Measurements from ENCODE around the gene DOCK7. TPM values are rescaled to one million over a fixed set of nuclear protein-coding genes. Genes with fewer than 3 reads are reported as not detected.

The DOCK7 gene
- total RNA-seq, 1 experiment from 2014 or later, result 43.6 TPM

GRCh38 chr1:62417351-62417999 is 270.7 kb downstream of the DOCK7 start:
- no peaks in the 10 kb centered on the region for H3K27me3 ChIP-seq (replicated peaks; ENCODE audit: control insufficient read depth, insufficient read depth, low read length)
- Mint-ChIP-seq H3K9me3 (ENCODE audit: unreplicated experiment) (no peaks in the 10 kb centered on the region), H3K27me3 (ENCODE audit: insufficient read depth, unreplicated experiment) (no peaks in the 10 kb centered on the region), H3K4me1 (ENCODE audit: low read depth, unreplicated experiment) (no peaks in the 10 kb centered on the region), H3K4me3 (ENCODE audit: unreplicated experiment) (no peak overlapping the region), H3K27ac (ENCODE audit: unreplicated experiment) (no peak overlapping the region), H3K36me3 (ENCODE audit: insufficient read depth, unreplicated experiment) (no peaks in the 10 kb centered on the region)
- no peaks in the 10 kb centered on the region for H3K4me1 ChIP-seq
- POLR2A ChIA-PET, result no interaction called here
- BruUV-seq (replicated peaks), result no TSS peak
- intact Hi-C loops (cut with micrococcal nuclease; ENCODE audit: unreplicated experiment), result no loop called here
- H3K4me3 ChIP-seq (ENCODE audit: low read depth, low read length), result no peak overlapping the region
- H3K36me3 ChIP-seq (ENCODE audit: control insufficient read depth, insufficient read depth, low read length), result no peaks in the 10 kb centered on the region
- CTCF ChIA-PET, result no interaction called here
- H3K9me3 ChIP-seq, result no peaks in the 10 kb centered on the region
- TF ChIP-seq CTCF (IDR thresholded peaks at IDR 0.05; ENCODE audit: insufficient read depth in 1 of 2, low read depth in 1 of 2, low read length in 1 of 2, severe bottlenecking in 1 of 2, unreplicated experiment in 1 of 2), result no peak
- no peak for DNase-seq

DNA sequence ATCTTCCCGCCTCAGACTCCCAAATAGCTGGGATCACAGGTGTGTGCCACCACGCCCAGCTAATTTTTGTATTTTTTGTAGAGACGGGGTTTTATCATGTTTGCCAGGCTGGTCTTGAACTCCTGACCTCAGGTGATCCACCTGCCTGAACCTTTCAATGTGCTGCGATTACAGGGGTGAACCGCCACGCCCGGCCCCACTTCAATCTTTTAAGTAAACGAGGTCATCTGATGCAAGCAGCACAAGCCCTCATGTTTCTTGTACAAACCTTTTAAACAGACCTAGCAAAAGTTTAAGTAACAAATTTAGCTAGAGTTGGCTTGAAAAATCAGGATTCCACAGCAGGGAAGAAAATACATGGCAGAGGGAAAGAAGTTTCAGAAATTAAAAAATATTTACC is 272.5 kb downstream of the DOCK7 start:
- Histone ChIP-seq H3K4me3 (ENCODE audit: low read depth, low read length) (no peak overlapping the region), H3K36me3 (ENCODE audit: control insufficient read depth, insufficient read depth, low read length) (no peaks in the 10 kb centered on the region), H3K27me3 (replicated peaks; ENCODE audit: control insufficient read depth, insufficient read depth, low read length) (no peaks in the 10 kb centered on the region), H3K9me3 (no peaks in the 10 kb centered on the region), H3K4me1 (no peaks in the 10 kb centered on the region)
- Mint-ChIP-seq H3K9me3 (ENCODE audit: unreplicated experiment) (no peaks in the 10 kb centered on the region), H3K4me1 (ENCODE audit: low read depth, unreplicated experiment) (no peaks in the 10 kb centered on the region), H3K27me3 (ENCODE audit: insufficient read depth, unreplicated experiment) (no peaks in the 10 kb centered on the region), H3K27ac (ENCODE audit: unreplicated experiment) (no peak overlapping the region), H3K36me3 (ENCODE audit: insufficient read depth, unreplicated experiment) (no peaks in the 10 kb centered on the region), H3K4me3 (ENCODE audit: unreplicated experiment) (no peak overlapping the region)
- ChIA-PET POLR2A (no interaction called here), CTCF (no interaction called here)
- intact Hi-C loops (cut with micrococcal nuclease; ENCODE audit: unreplicated experiment), result no loop called here
- TF ChIP-seq CTCF (IDR thresholded peaks at IDR 0.05; ENCODE audit: insufficient read depth in 1 of 2, low read depth in 1 of 2, low read length in 1 of 2, severe bottlenecking in 1 of 2, unreplicated experiment in 1 of 2), result no peak
- DNase-seq, result no peak
- no TSS peak for BruUV-seq (replicated peaks)

GRCh38 chr1:62407398-62408009 is 280.7 kb downstream of the DOCK7 start:
- Mint-ChIP-seq H3K36me3 (ENCODE audit: insufficient read depth, unreplicated experiment) (no peaks in the 10 kb centered on the region), H3K4me3 (ENCODE audit: unreplicated experiment) (no peak overlapping the region), H3K27ac (ENCODE audit: unreplicated experiment) (no peak overlapping the region), H3K4me1 (ENCODE audit: low read depth, unreplicated experiment) (no peaks in the 10 kb centered on the region), H3K27me3 (ENCODE audit: insufficient read depth, unreplicated experiment) (no peaks in the 10 kb centered on the region), H3K9me3 (ENCODE audit: unreplicated experiment) (no peaks in the 10 kb centered on the region)
- peak; percentile 38 to 51 for TF ChIP-seq CTCF (IDR thresholded peaks at IDR 0.05; ENCODE audit: insufficient read depth in 1 of 2, low read depth in 1 of 2, low read length in 1 of 2, severe bottlenecking in 1 of 2, unreplicated experiment in 1 of 2)
- H3K4me1 ChIP-seq, result no peaks in the 10 kb centered on the region
- DNase-seq, result peak in 1 of 2 experiments; percentile 50
- ChIA-PET POLR2A (no interaction called here), CTCF (interaction anchor here (1.7 kb wide), 1 partner anchor 232 kb away, joined by 10 read pairs; no protein-coding TSS in a partner anchor)
- H3K27me3 ChIP-seq (replicated peaks; ENCODE audit: control insufficient read depth, insufficient read depth, low read length), result no peaks in the 10 kb centered on the region
- intact Hi-C loops (cut with micrococcal nuclease; ENCODE audit: unreplicated experiment), result loop anchor here (1.0 to 5.0 kb wide), 6 partner anchors 113 to 325 kb away; no protein-coding TSS in a partner anchor
- no peak overlapping the region for H3K4me3 ChIP-seq (ENCODE audit: low read depth, low read length)
- no peaks in the 10 kb centered on the region for H3K9me3 ChIP-seq
- no peaks in the 10 kb centered on the region for H3K36me3 ChIP-seq (ENCODE audit: control insufficient read depth, insufficient read depth, low read length)
- no TSS peak for BruUV-seq (replicated peaks)
